SK-N-SH treated with all-trans-retinoic acid at 6 μM for 48 hours (cell line): ENCODE results near the gene ALOX5.

Experiments used
- BACH2 ChIP-seq: fragments of 250-450 bp; sonication (Bioruptor Pico); IDR thresholded peaks from 2 replicates; pipeline ENCODE4 v1.9.0; 2021; ENCODE audit warnings: mild to moderate bottlenecking, borderline replicate concordance
- CREB5 ChIP-seq: fragments of 250-450 bp; sonication (Bioruptor Pico); IDR thresholded peaks from 2 replicates; pipeline ENCODE4 v1.5.1; 2020; ENCODE audit warnings: low read depth, mild to moderate bottlenecking, moderate library complexity
- OSR1 ChIP-seq: fragments of 250-450 bp; sonication (Bioruptor Pico); IDR thresholded peaks from 2 replicates; pipeline ENCODE4 v1.8.0; 2022; ENCODE audit warnings: moderate library complexity, mild to moderate bottlenecking, inconsistent platforms
- PATZ1 ChIP-seq: fragments of 250-450 bp; sonication (Bioruptor Pico); IDR thresholded peaks from 2 replicates; pipeline ENCODE4 v1.8.0; 2020; ENCODE audit warnings: mild to moderate bottlenecking, moderate library complexity, borderline replicate concordance
- RARB ChIP-seq: fragments of 250-450 bp; sonication (Bioruptor Pico); IDR thresholded peaks from 2 replicates; pipeline ENCODE4 v1.8.0; 2021; ENCODE audit warnings: mild to moderate bottlenecking, moderate library complexity
- SNAI2 ChIP-seq: fragments of 250-450 bp; sonication (Bioruptor Pico); IDR thresholded peaks from 2 replicates; pipeline ENCODE4 v1.5.0; 2020; ENCODE audit warnings: mild to moderate bottlenecking, moderate library complexity
- ZFP3 ChIP-seq: fragments of 250-450 bp; sonication (Bioruptor Pico); IDR thresholded peaks from 2 replicates; pipeline ENCODE4 v1.5.0; 2020; ENCODE audit warnings: mild to moderate bottlenecking, moderate library complexity
- ZFP30 ChIP-seq: fragments of 450-650 bp; formaldehyde crosslinking; IDR thresholded peaks from 2 replicates; pipeline ENCODE4 v1.5.0; 2022; ENCODE audit warnings: mild to moderate bottlenecking, moderate library complexity
- ZNF70 ChIP-seq: fragments of 450-650 bp; formaldehyde crosslinking; IDR thresholded peaks from 2 replicates; pipeline ENCODE4 v1.5.0; 2020; ENCODE audit warnings: mild to moderate bottlenecking, moderate library complexity
- ZNF8 ChIP-seq: fragments of 450-650 bp; formaldehyde crosslinking; IDR thresholded peaks from 2 replicates; pipeline ENCODE4 v1.5.0; 2020; ENCODE audit warnings: mild to moderate bottlenecking, moderate library complexity

DNA sequence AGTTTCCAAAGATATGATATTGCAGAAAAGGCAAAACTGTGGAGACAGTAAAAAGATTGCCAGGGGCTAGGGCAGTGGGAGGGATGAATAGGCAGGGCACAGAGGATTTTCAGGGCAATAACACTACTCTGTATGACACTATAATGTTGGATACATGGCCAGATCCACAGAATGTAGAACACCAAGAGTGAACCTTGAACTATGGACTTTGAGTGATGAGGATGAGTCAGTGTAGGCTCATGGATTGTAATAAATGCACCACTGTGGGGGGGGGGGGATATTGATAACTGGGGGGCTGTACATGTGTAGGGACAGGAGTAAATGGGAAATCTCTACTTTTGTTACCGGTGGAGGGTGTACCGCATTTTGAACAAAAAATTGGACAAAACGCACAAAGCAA, 77.4 kb downstream of the ALOX5 start:
- TF ChIP-seq ZFP3 (CRISPR knock-in tag) = no peak
- TF ChIP-seq ZFP30 (CRISPR knock-in tag) = no peak
- TF ChIP-seq PATZ1 = no peak
- no peak for TF ChIP-seq ZNF70 (CRISPR knock-in tag)
- no peak for TF ChIP-seq SNAI2
- no peak for TF ChIP-seq ZNF8 (CRISPR knock-in tag)
- TF ChIP-seq BACH2 = no peak
- TF ChIP-seq CREB5 = no peak
- TF ChIP-seq RARB (CRISPR knock-in tag) = no peak
- TF ChIP-seq OSR1 (CRISPR knock-in tag) = no peak
